ENCODE data around the gene KCTD12. TPM values are rescaled to one million over a fixed set of nuclear protein-coding genes. Genes with fewer than 3 reads are reported as not detected.
"Not testable (repeated sequence)": the region's sequence is repeated elsewhere in the genome, so short reads cannot be mapped to it uniquely, and the experiment has no call there.

KCTD12 gene
- polyA plus RNA-seq (2012; ENCODE audit: low read depth, missing spikeins): 3.0 TPM

DNA sequence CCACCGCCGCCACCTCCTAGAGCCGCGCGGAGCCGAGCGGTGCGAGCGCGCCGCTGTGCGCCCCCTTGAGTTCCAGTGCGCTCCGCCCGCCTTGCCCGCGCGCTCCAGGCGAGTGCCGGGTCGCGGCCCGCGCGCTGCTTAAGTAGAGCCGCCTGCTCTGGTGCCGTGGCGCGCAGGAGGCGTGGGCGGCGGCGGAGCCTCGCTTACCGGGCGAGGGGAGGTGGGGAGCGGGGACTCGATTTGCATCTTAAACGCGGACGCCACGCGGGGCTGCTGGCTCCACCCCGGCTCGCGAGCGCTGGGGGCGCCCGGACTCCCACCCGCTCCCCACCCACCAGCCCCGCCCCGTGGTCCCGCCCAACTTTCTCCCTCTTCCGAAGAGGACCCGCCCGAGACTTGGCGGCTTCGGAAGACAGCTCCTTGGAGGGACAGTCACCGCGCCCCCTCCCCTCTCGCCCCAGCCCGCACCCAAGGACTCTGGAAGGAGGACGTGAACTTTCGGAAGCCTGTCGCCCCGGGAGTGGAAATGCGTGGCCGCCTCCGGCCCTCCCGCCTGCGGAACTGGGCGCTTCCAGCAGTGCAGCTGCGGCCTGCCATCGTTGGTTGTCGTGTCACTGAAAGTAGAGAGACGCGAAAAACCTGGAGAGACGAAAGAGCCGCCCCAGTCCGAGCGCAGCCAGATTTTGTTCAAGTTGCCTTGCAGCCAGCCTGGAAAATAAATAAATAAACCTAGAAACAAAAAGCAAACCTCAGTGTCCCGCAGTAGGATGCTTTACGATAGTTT lies at the start of gene KCTD12:
Gene KCTD12, minus strand, starts transcription at position 114 of the 784 bp plus-strand sequence. CDS start 257 bp downstream, outside the sequence.
- FAIRE-seq: peak; percentile 96
- TF ChIP-seq TAF1 (IDR thresholded peaks at IDR 0.05; ENCODE audit: low read depth, low read length) (0 out of 2 replicates have a peak, but pooled peaks have one; percentile 6), POLR2AphosphoS5 (IDR thresholded peaks at IDR 0.05; ENCODE audit: low read depth, low read length) (no peak), POU2F2 (IDR thresholded peaks at IDR 0.05; ENCODE audit: low read depth, low read length) (no peak), PAX5 (IDR thresholded peaks at IDR 0.05; ENCODE audit: insufficient read depth, low read length, severe bottlenecking) (peak; percentile 62), POLR2A (IDR thresholded peaks at IDR 0.05; ENCODE audit: low read depth, low read length) (peak; percentile 57; the same call in 1 of the 2 replicates), SPI1 (IDR thresholded peaks at IDR 0.05; ENCODE audit: low read depth, low read length) (peak; percentile 43)

DNA sequence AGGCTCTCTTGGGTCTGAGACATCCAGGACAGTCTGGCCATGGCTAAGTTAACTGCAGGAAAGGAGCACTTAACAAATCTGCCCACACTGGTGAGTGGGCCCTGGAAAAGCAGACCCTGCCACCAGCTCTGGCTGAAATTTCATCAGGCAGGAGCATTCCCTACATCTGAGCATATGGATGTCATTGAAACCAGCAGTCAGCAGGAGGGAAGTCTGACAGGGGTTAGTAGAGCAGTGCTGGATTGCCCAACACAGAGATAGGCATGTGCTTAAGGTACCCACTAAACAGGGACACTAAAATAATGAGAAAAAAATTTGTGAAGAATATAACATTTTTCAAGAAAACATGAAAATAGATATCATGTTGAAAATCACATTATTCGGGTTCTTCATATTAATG lies 48.5 kb upstream of the KCTD12 start:
- TF ChIP-seq TAF1 (IDR thresholded peaks at IDR 0.05; ENCODE audit: low read depth, low read length) (no peak), POLR2A (IDR thresholded peaks at IDR 0.05; ENCODE audit: low read depth, low read length) (no peak)
- DNase-seq (ENCODE audit: insufficient read length, low spot score) (no peak), FAIRE-seq (no peak)

More for the DNA sequence above, at the start of gene KCTD12:
- DNase-seq (ENCODE audit: insufficient read length, low spot score): peak; percentile 56

DNA sequence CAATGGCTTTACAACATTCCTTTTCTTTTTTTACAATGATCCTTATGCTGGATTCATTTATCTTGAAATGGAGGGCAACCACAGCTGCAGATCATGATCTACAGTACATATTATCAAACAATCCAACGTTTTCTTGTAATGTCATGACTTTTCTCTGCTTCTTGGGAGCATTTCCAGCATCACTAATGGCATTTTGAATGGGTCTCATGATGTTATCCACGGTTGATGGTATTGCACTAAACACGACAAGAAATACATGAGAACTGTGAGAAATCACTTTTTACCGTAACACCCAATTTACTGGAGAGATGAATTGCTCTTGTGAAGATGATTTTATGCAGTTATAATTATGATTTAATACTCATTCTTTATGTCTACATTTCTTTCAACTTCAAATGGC lies 45.9 kb upstream of the KCTD12 start:
- no peak for TF ChIP-seq POLR2A (IDR thresholded peaks at IDR 0.05; ENCODE audit: low read depth, low read length)
- DNase-seq (ENCODE audit: insufficient read length, low spot score): no peak
- FAIRE-seq: no peak

DNA sequence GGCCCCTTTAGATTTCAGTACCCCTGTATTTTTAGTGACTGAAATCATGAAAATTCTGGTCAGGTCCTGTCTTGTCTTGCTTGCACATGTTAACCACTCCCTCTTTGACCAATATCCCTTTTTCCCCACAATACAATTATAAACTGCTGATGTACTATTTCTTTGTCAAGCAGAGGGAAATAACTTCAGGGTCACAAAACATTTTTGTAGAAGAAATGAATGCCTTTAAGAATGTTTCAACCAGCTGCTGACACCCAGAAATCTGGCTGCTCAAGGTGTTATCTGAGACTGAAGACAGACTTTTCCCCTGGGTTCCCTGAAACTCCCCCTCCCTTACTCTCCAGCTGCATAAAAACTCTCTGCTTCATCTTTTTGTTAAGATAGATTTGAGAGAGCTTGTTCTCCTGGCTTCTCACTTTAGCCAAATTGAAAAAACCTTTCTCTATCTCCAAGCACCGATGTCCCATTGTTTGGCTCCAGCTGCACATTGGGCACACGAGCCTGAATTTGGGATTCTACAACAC lies 43.7 kb upstream of the KCTD12 start:
- FAIRE-seq (no peak), DNase-seq (ENCODE audit: insufficient read length, low spot score) (no peak)
- no peak for TF ChIP-seq TAF1 (IDR thresholded peaks at IDR 0.05; ENCODE audit: low read depth, low read length)
- no peak for TF ChIP-seq SPI1 (IDR thresholded peaks at IDR 0.05; ENCODE audit: low read depth, low read length)
- TF ChIP-seq POLR2AphosphoS5 (IDR thresholded peaks at IDR 0.05; ENCODE audit: low read depth, low read length): no peak
- TF ChIP-seq POU2F2 (IDR thresholded peaks at IDR 0.05; ENCODE audit: low read depth, low read length): no peak
- TF ChIP-seq PAX5 (IDR thresholded peaks at IDR 0.05; ENCODE audit: insufficient read depth, low read length, severe bottlenecking): no peak
- TF ChIP-seq POLR2A (IDR thresholded peaks at IDR 0.05; ENCODE audit: low read depth, low read length): no peak

DNA sequence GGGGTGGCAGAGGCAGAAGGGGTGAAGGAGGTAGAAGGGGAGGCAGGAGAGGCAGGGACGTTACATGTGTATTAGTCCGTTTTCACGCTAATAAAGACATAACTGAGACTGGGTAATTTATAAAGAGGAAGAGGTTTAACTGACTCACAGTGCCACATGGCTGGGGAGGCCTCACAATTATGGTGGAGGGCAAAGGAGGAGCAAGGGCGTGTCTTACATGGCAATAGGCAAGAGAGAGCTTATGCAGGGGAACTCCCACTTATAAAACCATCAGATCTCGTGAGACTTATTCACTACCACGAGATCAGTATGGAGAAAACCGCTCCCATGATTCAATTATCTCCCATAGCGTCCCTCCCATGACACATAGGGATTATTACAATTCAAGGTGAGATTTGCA lies 43.1 kb upstream of the KCTD12 start:
- FAIRE-seq: no peak

DNA sequence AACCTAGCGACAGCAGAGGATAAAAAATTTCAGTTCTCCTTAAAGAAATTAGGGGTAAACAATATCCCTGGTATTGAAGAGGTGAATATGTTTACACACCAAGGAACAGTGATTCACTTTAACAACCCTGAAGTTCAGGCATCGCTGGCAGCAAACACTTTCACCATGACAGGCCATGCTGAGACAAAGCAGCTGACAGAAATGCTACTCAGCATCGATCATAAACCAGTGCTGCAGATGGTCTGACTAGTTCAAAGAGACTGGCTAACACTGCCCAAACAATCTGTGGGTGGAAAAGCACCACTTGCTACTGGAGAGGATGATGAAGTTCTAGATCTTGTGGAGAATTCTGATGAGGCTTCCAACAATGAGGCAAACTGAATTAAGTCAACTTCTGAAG lies 42.3 kb upstream of the KCTD12 start:
- no peak for FAIRE-seq
- no peak for TF ChIP-seq PAX5 (IDR thresholded peaks at IDR 0.05; ENCODE audit: insufficient read depth, low read length, severe bottlenecking)
- TF ChIP-seq TAF1 (IDR thresholded peaks at IDR 0.05; ENCODE audit: low read depth, low read length): no peak
- no peak for TF ChIP-seq POU2F2 (IDR thresholded peaks at IDR 0.05; ENCODE audit: low read depth, low read length)
- TF ChIP-seq POLR2A (IDR thresholded peaks at IDR 0.05; ENCODE audit: low read depth, low read length): no peak
- TF ChIP-seq POLR2AphosphoS5 (IDR thresholded peaks at IDR 0.05; ENCODE audit: low read depth, low read length): no peak
- no peak for TF ChIP-seq SPI1 (IDR thresholded peaks at IDR 0.05; ENCODE audit: low read depth, low read length)
- DNase-seq (ENCODE audit: insufficient read length, low spot score): no peak

More for the DNA sequence above, 43.1 kb upstream of the KCTD12 start:
- TF ChIP-seq TAF1 (IDR thresholded peaks at IDR 0.05; ENCODE audit: low read depth, low read length): no peak
- TF ChIP-seq POLR2A (IDR thresholded peaks at IDR 0.05; ENCODE audit: low read depth, low read length): no peak
- TF ChIP-seq PAX5 (IDR thresholded peaks at IDR 0.05; ENCODE audit: insufficient read depth, low read length, severe bottlenecking): no peak
- no peak for TF ChIP-seq SPI1 (IDR thresholded peaks at IDR 0.05; ENCODE audit: low read depth, low read length)
- DNase-seq (ENCODE audit: insufficient read length, low spot score): no peak

DNA sequence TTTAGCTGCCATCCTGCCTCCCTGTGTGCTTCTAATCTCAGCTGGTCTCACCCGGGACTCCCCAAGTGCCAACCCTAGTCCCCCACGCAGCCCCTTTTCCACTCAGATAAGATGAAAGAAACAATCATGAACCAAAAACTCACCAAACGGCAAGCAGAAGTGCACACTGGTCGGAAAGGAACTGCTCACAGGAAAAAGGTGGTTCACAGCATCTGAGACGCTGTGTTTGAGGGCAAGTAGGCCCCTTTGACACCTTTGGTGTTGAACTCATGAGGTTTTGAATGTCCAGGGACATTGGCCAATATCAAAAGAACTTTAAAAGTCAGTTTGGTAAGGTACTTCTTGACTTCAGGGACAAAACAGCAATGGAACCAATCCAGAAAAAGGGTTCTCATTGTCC lies 41.8 kb upstream of the KCTD12 start:
- no peak for DNase-seq (ENCODE audit: insufficient read length, low spot score)
- no peak for TF ChIP-seq SPI1 (IDR thresholded peaks at IDR 0.05; ENCODE audit: low read depth, low read length)
- no peak for TF ChIP-seq POLR2A (IDR thresholded peaks at IDR 0.05; ENCODE audit: low read depth, low read length)
- no peak for TF ChIP-seq POU2F2 (IDR thresholded peaks at IDR 0.05; ENCODE audit: low read depth, low read length)
- TF ChIP-seq POLR2AphosphoS5 (IDR thresholded peaks at IDR 0.05; ENCODE audit: low read depth, low read length): no peak
- no peak for TF ChIP-seq TAF1 (IDR thresholded peaks at IDR 0.05; ENCODE audit: low read depth, low read length)
- no peak for TF ChIP-seq PAX5 (IDR thresholded peaks at IDR 0.05; ENCODE audit: insufficient read depth, low read length, severe bottlenecking)
- FAIRE-seq: no peak

DNA sequence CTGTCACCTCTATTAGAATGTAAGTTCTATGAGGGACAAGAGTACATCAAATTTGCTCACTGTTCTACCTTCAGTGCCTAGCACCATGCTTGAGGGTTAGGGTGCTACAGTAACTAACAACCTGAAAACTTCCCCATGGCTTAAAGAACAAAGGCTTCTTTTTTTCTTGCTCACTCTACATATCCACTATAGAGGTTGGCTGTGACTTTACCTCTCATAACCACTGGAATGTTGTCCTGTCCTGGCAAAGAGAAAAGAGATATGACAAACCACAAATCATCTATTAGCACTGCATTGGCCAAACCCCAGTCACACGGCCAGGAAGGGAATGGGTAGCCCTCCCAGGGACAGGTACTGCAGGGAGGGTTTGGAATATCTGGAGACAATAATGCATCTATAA lies 38.9 kb upstream of the KCTD12 start:
- DNase-seq (ENCODE audit: insufficient read length, low spot score) (no peak), FAIRE-seq (no peak)
- TF ChIP-seq POLR2A (IDR thresholded peaks at IDR 0.05; ENCODE audit: low read depth, low read length) (no peak), TAF1 (IDR thresholded peaks at IDR 0.05; ENCODE audit: low read depth, low read length) (no peak), POLR2AphosphoS5 (IDR thresholded peaks at IDR 0.05; ENCODE audit: low read depth, low read length) (no peak), SPI1 (IDR thresholded peaks at IDR 0.05; ENCODE audit: low read depth, low read length) (no peak), POU2F2 (IDR thresholded peaks at IDR 0.05; ENCODE audit: low read depth, low read length) (no peak)

DNA sequence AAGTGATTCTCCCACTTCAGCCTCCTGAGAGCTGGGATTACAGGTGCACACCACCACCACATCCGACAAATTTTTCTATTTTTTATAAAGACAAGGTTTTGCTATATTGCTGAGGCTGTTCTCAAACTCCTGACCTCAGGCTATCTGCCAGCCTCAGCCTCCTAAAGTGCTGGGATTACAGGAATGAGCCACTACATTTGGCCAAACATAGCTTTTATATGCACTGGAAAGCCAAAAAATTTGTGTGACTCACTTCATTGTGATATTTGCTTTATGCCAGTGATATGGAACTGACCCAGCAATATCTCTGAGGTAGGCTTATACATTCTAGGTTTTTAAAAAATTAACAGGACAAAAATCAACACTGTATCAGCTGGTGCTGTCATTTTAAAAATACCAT lies 35.3 kb upstream of the KCTD12 start:
- FAIRE-seq (no peak), DNase-seq (ENCODE audit: insufficient read length, low spot score) (no peak)
- TF ChIP-seq PAX5 (IDR thresholded peaks at IDR 0.05; ENCODE audit: insufficient read depth, low read length, severe bottlenecking): no peak
- no peak for TF ChIP-seq TAF1 (IDR thresholded peaks at IDR 0.05; ENCODE audit: low read depth, low read length)
- no peak for TF ChIP-seq SPI1 (IDR thresholded peaks at IDR 0.05; ENCODE audit: low read depth, low read length)
- no peak for TF ChIP-seq POU2F2 (IDR thresholded peaks at IDR 0.05; ENCODE audit: low read depth, low read length)

DNA sequence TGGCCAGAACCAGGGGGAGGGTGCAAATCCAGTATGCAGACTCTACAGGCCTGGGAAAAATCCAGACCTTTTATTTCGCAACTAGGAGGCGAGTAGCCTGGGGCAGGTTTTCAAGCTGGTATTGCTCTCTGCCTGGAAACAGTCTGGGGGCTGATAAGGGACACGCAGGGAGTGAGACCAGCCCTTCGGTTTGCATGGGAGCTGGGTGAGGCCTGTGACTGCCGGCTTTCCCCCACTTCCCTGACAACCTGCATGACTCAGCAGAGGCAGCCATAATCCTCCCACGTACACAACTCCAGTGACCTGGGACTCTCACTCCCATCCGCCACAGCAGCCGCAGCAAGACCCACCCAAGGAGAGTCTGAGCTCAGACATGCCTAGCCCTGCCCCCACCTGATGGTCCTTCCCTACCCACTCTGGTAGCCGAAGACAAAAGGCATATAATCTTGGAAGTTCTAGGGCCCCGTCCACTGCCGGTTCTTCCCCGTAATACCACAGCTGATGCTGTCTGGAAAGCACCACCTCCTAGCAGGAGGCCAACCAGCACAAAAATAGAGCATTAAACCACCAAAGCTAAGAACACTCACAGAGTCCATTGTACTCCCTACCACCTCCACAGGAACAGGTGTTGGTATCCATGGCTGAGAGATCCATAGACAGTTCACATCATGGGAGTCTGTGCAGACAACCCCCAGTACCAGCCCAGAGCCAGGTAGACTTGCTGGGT lies 31.7 kb upstream of the KCTD12 start:
- not testable (repeated sequence) for FAIRE-seq; DNase-seq (ENCODE audit: insufficient read length, low spot score)
